Effector memory CD8-positive, alpha-beta T cell (primary cell): ENCODE measurements around the gene PDZRN4.
"Not testable (repeated sequence)": the region's sequence is repeated elsewhere in the genome, so short reads cannot be mapped to it uniquely, and the experiment has no call there.

Experiments used
- ATAC-seq: fragments of 150-1000 bp; cut with Tn5 transposase; replicated peaks from 2 replicates; pipeline ENCODE4 v1.10.0; 2021; ENCODE audit warnings: mild to moderate bottlenecking, moderate library complexity
- DNase-seq, 3 experiments: peaks; one replicate each; pipeline ENCODE4 v3.0.0; 2021
- H3K27ac Mint-ChIP-seq, 2 donors: one replicate each; pipeline ENCODE4 v1.8.0; 2022; ENCODE audit warnings: mild to moderate bottlenecking in 2 of 2, mixed read lengths in 2 of 2, moderate library complexity in 2 of 2
- H3K27me3 Mint-ChIP-seq, 2 donors: one replicate each; pipeline ENCODE4 v1.8.0; 2022; ENCODE audit warnings: mixed read lengths in 2 of 2
- H3K36me3 Mint-ChIP-seq: one replicate; pipeline ENCODE4 v1.8.0; 2022; ENCODE audit warnings: mild to moderate bottlenecking, moderate library complexity, mixed read lengths; ENCODE audit not compliant: insufficient read depth
- H3K4me1 Mint-ChIP-seq, 2 donors: one replicate each; pipeline ENCODE4 v1.8.0; 2022; ENCODE audit warnings: low read depth in 2 of 2, mixed read lengths in 2 of 2
- H3K4me3 Mint-ChIP-seq, 2 donors: one replicate each; pipeline ENCODE4 v1.8.0; 2022; ENCODE audit warnings: mild to moderate bottlenecking in 2 of 2, mixed read lengths in 2 of 2, moderate library complexity in 2 of 2
- H3K9me3 Mint-ChIP-seq, 2 donors: one replicate each; pipeline ENCODE4 v1.8.0; 2022; ENCODE audit warnings: mixed read lengths in 2 of 2

The PDZRN4 gene

DNA sequence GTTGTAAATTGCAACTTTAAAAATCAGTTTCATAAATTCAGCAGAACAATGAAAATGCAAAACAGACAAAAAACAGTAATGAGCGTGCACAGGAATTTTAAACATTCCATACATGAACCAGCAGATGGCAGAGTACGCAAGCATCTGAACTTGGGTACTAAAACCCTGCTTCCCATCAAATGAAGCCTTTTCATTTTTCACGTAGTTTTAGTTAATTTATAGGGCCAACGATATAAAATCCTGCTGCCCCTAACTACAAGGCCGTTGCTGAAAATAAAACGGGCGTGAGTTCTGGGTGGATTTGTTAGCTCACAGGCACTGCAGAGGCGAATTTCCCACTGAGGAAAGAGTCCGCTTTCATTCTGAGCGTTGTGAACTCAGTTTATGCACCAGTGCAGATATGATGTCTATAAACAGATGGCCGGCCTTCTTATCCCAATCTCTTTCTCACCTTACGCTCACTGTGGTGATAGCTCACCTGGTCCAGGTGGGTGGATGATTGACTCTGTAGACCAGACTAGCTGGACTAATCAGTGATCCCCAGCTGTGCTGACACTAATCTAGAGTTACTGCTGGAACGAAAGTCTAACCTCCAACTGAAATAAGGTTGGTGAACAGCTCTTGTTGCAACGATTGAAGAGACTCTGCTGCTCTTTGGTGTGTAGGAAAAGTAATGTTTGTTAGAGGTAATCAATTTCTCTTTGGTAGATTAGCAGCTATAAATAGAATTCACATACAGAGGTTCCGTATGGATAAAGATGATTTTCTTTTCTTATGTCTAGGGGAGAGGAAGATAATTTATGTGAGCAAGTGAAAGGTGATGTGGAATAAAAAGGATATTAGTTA lies 89.2 kb downstream of the PDZRN4 start:
- Mint-ChIP-seq H3K36me3 (no peaks in the 10 kb centered on the region), H3K4me1 (no peaks in the 10 kb centered on the region), H3K27ac (no peak overlapping the region), H3K4me3 (no peak overlapping the region), H3K9me3 (no peaks in the 10 kb centered on the region), H3K27me3 (no peaks in the 10 kb centered on the region)
- ATAC-seq (no peak), DNase-seq (no peak)

DNA sequence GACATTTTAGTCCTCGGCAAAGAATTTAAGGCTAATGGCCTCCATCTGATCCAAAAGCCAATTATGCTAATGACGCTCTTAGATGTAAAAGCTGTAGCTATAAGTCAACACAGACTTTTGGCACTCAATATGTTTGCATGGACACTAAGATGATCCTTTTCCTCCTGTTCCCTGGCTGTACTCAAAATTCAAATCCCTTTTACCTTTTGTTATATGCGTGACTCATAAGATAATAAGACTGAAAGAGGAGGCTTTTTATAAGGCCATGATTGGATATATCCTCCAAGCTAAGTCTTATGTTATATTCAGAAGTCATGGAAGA lies 89.8 kb downstream of the PDZRN4 start:
- no peaks in the 10 kb centered on the region for H3K9me3 Mint-ChIP-seq
- H3K27ac Mint-ChIP-seq, result no peak overlapping the region
- H3K4me3 Mint-ChIP-seq, result no peak overlapping the region
- DNase-seq, result no peak
- H3K36me3 Mint-ChIP-seq, result no peaks in the 10 kb centered on the region
- no peaks in the 10 kb centered on the region for H3K27me3 Mint-ChIP-seq
- no peak for ATAC-seq
- no peaks in the 10 kb centered on the region for H3K4me1 Mint-ChIP-seq

DNA sequence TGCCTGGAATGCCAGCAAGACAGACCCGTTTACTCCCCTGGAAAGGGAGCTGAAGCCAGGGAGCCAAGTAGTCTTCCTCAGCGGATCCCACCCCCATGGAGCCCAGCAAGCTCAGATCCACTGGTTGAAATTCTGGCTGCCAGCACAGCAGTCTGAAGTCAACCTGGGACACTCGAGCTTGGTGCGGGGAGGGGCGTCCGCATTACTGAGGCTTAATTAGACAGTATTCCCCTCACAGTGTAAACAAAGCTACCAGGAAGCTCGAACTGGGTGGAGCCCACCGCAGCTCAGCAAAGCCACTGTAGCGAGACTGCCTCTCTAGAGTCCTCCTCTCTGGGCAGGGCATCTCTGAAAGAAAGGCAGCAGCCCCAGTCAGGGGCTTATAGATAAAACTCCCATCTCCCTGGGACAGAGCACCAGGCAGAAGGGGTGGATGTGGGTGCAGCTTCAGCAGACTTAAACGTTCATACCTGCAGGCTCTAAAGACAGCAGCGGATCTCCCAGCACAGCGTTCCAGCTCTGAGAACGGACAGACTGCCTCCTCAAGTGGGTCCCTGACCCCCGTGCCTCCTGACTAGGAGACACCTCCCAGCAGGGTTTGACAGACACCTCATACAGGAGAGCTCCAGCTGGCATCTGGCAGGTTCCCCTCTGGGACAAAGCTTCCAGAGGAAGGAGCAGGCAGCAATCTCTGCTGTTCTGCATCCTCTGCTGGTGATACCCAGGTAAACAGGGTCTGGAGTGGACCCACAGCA lies 92.4 kb downstream of the PDZRN4 start:
- H3K36me3 Mint-ChIP-seq, ATAC-seq, H3K9me3 Mint-ChIP-seq, H3K27ac Mint-ChIP-seq, H3K4me1 Mint-ChIP-seq, H3K4me3 Mint-ChIP-seq, H3K27me3 Mint-ChIP-seq, DNase-seq: not testable (repeated sequence)

DNA sequence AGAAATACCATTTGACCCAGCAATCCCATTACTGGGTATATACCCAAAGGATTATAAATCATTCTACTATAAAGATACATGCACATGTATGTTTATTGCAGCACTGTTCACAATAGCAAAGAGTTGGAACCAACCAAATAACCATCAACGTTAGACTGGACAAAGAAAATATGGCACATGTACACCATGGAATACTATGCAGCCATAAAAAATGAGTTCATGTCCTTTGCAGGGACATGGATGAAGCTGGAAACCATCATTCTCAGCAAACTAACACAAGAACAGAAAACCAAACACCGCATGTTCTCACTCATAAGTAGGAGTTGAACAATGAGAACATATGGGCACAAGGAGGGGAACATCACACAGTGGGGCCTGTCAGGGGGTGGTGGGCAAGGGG lies 97.3 kb downstream of the PDZRN4 start:
- DNase-seq, ATAC-seq, H3K36me3 Mint-ChIP-seq, H3K4me1 Mint-ChIP-seq, H3K27ac Mint-ChIP-seq, H3K27me3 Mint-ChIP-seq, H3K9me3 Mint-ChIP-seq, H3K4me3 Mint-ChIP-seq: not testable (repeated sequence)

DNA sequence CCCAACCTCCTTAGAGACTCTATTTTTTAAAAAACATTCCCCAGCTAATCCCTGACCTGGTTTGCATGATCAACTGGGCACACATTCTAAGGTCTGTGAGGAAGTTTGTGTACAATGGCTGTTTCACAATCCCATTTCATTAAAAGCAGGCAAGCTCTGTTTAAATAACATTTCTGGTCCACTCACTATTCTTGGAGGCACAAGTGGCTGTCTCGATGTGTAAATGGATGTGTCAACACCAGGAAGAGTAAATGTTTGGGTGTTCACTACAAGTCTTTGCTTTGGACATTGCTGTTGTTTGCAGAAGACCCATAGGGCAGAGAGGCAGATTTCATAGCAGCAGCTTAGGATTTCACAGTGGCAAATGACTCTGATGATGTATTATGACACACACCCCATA lies 98.3 kb downstream of the PDZRN4 start:
- no peak overlapping the region for H3K4me3 Mint-ChIP-seq
- DNase-seq, result no peak
- H3K27ac Mint-ChIP-seq, result no peak overlapping the region
- H3K4me1 Mint-ChIP-seq, result no peaks in the 10 kb centered on the region
- ATAC-seq, result no peak
- no peaks in the 10 kb centered on the region for H3K36me3 Mint-ChIP-seq
- H3K9me3 Mint-ChIP-seq, result no peaks in the 10 kb centered on the region
- H3K27me3 Mint-ChIP-seq, result no peaks in the 10 kb centered on the region

DNA sequence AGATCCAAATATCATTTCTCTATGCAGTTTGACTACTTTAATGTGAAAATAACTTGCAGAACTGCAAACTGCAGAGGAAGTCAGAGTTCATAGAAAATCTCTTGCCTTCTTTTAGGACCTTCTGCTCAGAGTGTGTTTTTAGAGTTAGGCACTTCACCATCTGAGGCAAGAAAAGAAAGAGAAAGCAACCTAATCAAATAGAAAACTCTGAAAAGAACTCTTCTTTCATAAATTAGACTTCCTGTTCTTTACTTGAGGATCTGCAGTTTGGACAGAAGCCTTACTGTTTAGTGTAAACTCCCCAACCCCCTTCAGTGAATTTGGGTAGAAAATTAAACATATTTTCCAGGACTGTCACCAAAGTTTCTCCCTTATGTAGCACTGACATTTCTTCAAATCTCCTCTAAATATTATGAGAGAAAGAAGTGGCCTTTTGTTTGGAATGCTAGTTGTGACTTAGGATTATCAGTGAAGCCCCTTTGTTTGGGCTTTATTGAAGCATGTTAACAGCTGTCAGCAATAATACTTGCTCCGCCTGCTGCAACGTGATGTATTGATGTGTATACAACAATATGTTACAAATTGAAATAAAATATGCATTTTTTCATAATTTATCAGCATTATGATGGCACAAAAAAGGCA lies 99.5 kb downstream of the PDZRN4 start:
- no peaks in the 10 kb centered on the region for H3K36me3 Mint-ChIP-seq
- no peaks in the 10 kb centered on the region for H3K27me3 Mint-ChIP-seq
- H3K9me3 Mint-ChIP-seq, result no peaks in the 10 kb centered on the region
- no peaks in the 10 kb centered on the region for H3K4me1 Mint-ChIP-seq
- ATAC-seq, result no peak
- DNase-seq, result no peak
- no peak overlapping the region for H3K4me3 Mint-ChIP-seq
- H3K27ac Mint-ChIP-seq, result no peak overlapping the region

DNA sequence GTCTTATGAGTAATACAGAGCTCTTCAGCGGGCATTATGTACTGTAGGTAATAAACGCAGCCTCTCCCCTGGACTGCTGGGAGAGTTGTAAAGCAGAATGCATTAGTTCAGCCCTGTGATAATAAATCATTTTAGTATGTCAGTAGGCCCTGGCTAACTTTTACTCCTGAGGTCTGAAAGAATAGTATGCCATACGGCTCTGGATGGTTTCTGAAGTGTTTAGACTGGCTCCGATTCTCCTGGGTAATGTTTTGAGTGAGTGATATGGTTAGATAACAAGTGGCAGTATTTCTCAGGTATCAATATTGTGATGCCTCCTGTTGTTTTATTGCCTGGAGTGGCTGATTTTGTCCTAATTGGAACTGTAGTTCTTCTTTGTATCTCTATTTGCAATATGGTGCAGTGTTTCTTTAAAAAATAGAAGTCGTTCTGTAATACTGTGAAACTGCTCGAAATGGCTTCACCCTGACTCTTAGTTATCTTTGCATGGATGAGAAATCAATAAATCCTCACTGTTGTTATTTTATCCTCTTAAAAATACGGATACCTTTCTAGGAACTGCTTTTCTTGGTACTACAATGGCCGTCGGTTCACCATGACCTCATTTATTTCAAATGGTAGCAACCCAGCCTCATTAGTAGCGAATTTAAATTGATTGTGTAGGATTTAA lies 100.2 kb downstream of the PDZRN4 start:
- H3K4me3 Mint-ChIP-seq, result no peak overlapping the region
- no peaks in the 10 kb centered on the region for H3K9me3 Mint-ChIP-seq
- no peaks in the 10 kb centered on the region for H3K4me1 Mint-ChIP-seq
- no peak overlapping the region for H3K27ac Mint-ChIP-seq
- H3K36me3 Mint-ChIP-seq, result no peaks in the 10 kb centered on the region
- ATAC-seq (no peak), DNase-seq (no peak)
- H3K27me3 Mint-ChIP-seq, result no peaks in the 10 kb centered on the region

DNA sequence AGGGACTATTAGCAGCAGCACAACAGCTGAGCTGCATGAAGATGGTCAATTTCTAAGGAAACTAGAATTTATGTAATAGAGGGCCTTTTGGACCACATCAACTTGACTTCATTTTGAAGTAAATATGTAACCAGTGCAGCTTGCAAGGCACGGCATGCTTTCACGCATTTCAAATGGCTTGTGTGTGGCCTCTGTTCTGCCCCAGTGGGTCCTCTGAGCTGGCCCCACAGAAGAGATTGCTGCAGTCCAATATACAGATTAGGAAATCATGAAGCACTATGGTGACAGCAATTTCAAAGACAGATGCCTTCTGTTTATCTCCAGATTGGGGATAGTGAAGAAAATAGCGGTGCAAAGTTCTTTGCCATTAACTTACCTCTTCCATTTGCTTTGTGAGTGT lies 101.4 kb downstream of the PDZRN4 start:
- no peak for ATAC-seq
- Mint-ChIP-seq H3K27ac (no peak overlapping the region), H3K4me3 (no peak overlapping the region), H3K9me3 (no peaks in the 10 kb centered on the region), H3K27me3 (no peaks in the 10 kb centered on the region), H3K4me1 (no peaks in the 10 kb centered on the region), H3K36me3 (no peaks in the 10 kb centered on the region)
- no peak for DNase-seq

DNA sequence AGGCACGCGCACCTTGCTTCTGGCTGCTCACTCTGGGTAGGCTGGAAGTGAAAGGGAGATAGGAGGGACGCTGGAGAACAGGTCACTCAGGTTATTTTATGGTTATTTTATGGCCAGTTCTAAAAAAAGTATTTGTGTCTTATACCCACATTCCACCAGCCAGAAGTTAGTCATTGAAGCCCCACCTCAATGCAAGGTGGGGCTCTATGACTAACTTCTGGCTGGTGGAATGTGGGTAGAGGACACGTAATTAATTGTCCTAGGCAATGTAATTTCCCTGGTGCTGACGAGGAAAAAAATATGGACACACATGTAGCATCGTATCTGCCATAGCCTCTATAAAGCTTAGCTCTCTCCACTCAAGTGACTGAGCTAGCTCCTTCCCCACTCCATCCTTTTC lies 104.9 kb downstream of the PDZRN4 start:
- ATAC-seq, result no peak
- DNase-seq, result no peak
- no peaks in the 10 kb centered on the region for H3K36me3 Mint-ChIP-seq
- no peaks in the 10 kb centered on the region for H3K4me1 Mint-ChIP-seq
- H3K4me3 Mint-ChIP-seq, result no peak overlapping the region
- no peaks in the 10 kb centered on the region for H3K9me3 Mint-ChIP-seq
- no peak overlapping the region for H3K27ac Mint-ChIP-seq
- H3K27me3 Mint-ChIP-seq, result no peaks in the 10 kb centered on the region

DNA sequence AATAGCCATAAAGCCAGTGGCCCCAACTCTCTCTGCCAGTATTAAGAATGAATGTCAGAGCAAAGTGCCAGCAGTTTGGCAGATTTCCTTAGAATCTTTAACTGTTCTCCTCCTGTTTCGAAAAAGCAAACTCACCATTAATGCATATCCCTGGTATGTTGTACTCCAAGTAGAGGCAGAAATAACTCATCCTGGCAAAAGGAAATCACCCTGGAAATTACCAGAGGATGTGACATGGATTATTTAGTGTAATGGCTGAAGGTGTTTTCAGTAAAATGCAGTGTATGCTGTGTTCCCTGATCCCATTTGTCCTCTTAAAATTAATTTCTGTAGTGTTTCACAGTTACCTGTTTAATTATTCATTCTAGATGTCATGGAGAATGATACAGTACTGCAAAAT lies 105.3 kb downstream of the PDZRN4 start:
- H3K36me3 Mint-ChIP-seq, result no peaks in the 10 kb centered on the region
- H3K4me3 Mint-ChIP-seq, result no peak overlapping the region
- no peak for DNase-seq
- H3K9me3 Mint-ChIP-seq, result no peaks in the 10 kb centered on the region
- no peak overlapping the region for H3K27ac Mint-ChIP-seq
- H3K4me1 Mint-ChIP-seq, result no peaks in the 10 kb centered on the region
- ATAC-seq, result no peak
- H3K27me3 Mint-ChIP-seq, result no peaks in the 10 kb centered on the region

DNA sequence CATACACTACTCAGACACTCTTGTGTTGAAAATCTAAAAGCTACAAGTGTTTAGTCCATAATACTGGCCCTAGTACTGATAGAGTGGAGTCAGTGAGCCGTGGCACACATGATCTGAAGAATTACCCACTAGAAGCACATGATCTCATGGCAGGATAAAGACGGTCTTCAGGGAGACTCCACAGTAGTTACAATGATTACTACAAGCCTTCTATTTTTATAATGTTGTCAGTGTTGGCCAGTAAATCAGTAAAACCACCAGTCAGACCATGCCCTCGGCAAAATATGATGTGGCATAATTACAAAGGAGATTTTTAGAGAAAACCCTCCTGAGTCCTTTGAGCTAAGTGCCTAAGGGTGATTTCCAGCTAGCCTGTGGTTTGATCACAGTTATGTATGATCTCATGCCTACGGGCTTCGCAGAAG lies 114.9 kb downstream of the PDZRN4 start:
- no peaks in the 10 kb centered on the region for H3K36me3 Mint-ChIP-seq

DNA sequence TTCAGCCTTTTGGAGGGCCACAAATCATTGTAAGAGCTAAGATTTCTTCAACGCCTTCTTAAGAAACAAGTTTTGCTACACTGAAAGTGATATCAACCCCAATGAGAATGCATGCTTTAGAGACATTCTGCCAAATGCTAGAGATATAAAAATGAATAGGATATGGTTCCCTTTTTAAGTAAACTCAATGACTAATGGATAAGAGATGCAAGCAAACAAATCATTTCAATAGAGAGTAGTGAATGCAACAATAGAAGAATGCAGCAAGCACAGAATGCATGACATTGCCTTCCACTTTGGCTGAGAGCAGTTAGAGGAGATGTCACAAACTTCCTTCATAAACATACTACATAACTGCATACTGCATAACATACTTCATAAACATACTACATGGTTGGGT lies 116.4 kb downstream of the PDZRN4 start:
- Mint-ChIP-seq H3K36me3 (no peaks in the 10 kb centered on the region), H3K9me3 (peaks cover 5 to 13% of the 10 kb centered on the region in 2 donors), H3K27ac (no peak overlapping the region), H3K4me3 (no peak overlapping the region), H3K4me1 (no peaks in the 10 kb centered on the region), H3K27me3 (no peaks in the 10 kb centered on the region)
- DNase-seq (no peak), ATAC-seq (no peak)

More for the DNA sequence above, 114.9 kb downstream of the PDZRN4 start:
- no peaks in the 10 kb centered on the region for H3K27me3 Mint-ChIP-seq
- peaks cover 5 to 13% of the 10 kb centered on the region in 2 donors for H3K9me3 Mint-ChIP-seq
- ATAC-seq (no peak), DNase-seq (no peak)
- no peak overlapping the region for H3K4me3 Mint-ChIP-seq
- no peak overlapping the region for H3K27ac Mint-ChIP-seq
- H3K4me1 Mint-ChIP-seq, result no peaks in the 10 kb centered on the region

DNA sequence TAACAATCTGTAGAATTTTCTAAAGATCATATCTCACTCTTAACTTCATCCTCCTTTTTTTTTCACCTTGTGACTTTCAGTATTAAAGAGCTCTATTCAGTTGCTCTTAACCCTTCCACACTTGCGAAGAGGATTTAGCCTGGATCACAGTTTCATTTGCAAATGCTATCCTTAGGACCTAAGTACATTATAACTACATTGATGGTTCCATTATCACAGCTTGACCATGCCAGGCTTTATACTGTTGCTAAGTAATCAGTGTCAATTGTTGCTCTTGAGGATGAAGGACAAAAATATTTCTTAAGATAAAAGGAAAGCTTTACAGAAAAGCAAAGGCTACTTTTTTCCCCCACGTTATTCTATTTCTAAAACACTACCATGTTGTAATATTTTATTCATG lies 122.2 kb downstream of the PDZRN4 start:
- no peaks in the 10 kb centered on the region for H3K4me1 Mint-ChIP-seq
- H3K9me3 Mint-ChIP-seq, result peaks cover 2 to 13% of the 10 kb centered on the region in 2 donors
- no peaks in the 10 kb centered on the region for H3K36me3 Mint-ChIP-seq
- H3K27ac Mint-ChIP-seq, result no peak overlapping the region
- H3K27me3 Mint-ChIP-seq, result no peaks in the 10 kb centered on the region
- H3K4me3 Mint-ChIP-seq, result no peak overlapping the region
- ATAC-seq, result no peak
- no peak for DNase-seq
